Kidney (tissue), 14 donors: ENCODE data around the gene SCAND1. TPM values are rescaled to one million over a fixed set of nuclear protein-coding genes. Genes with fewer than 3 reads are reported as not detected.

ENCODE experiments used
- DNase-seq, 5 donors: peaks; one replicate each; pipeline ENCODE4 v3.0.0-alpha.2; 2013 to 2020
- FAIRE-seq: peaks from 2 replicates; lab custom pipeline; 2012; peaks lifted over from hg19 to GRCh38; lab: Jason Lieb, UNC
- H3K27ac ChIP-seq, 2 donors: one replicate each; pipeline ENCODE4 v1.7.0; 2013; ENCODE audit warnings: low read depth in 2 of 2, low read length in 2 of 2, inconsistent platforms in 1 of 2
- H3K27me3 ChIP-seq: one replicate; pipeline ENCODE4 v1.7.1; 2013; ENCODE audit warnings: low read length, inconsistent platforms; ENCODE audit not compliant: control insufficient read depth, insufficient read depth
- H3K36me3 ChIP-seq, 3 donors: one replicate each; pipeline versions ENCODE4 v1.7.0 to v1.7.1; 2013; ENCODE audit warnings: low read length in 3 of 3, control low read depth in 1 of 3, inconsistent platforms in 1 of 3; ENCODE audit not compliant: insufficient read depth in 3 of 3, control insufficient read depth in 2 of 3
- H3K4me1 ChIP-seq, 3 donors: one replicate each; pipeline versions ENCODE4 v1.7.0 to v1.7.1; 2013; ENCODE audit warnings: low read length in 3 of 3, inconsistent platforms in 1 of 3, low read depth in 1 of 3; ENCODE audit not compliant: control insufficient read depth in 2 of 3, insufficient read depth in 2 of 3
- H3K4me3 ChIP-seq, 3 donors: one replicate each; pipeline versions ENCODE4 v1.7.0 to v1.8.1; 2013; ENCODE audit warnings: low read length in 3 of 3, control low read depth in 1 of 3, inconsistent platforms in 1 of 3
- H3K9ac ChIP-seq, 3 donors: one replicate each; pipeline versions ENCODE4 v1.7.0 to v1.7.1; 2013; ENCODE audit warnings: low read length in 3 of 3, control low read depth in 1 of 3, inconsistent platforms in 1 of 3
- H3K9me3 ChIP-seq, 3 donors: one replicate each; pipeline versions ENCODE4 v1.7.0 to v1.7.1; 2013; ENCODE audit warnings: low read length in 3 of 3, control low read depth in 1 of 3, inconsistent platforms in 1 of 3; ENCODE audit not compliant: control insufficient read depth in 2 of 3, insufficient read depth in 1 of 3
- CTCF ChIP-seq: IDR thresholded peaks from 3 replicates; pipeline ENCODE4 v1.5.1; 2012; ENCODE audit warnings: mild to moderate bottlenecking, moderate library complexity, borderline replicate concordance; ENCODE audit not compliant: insufficient read depth; ENCODE audit errors: extremely low read depth
- intact Hi-C: fragments of 100-400 bp; cut with DNase I; formaldehyde crosslinking; loops from one replicate; pipeline ENCODE4 v1.11.1; 2022
- polyA plus RNA-seq: library from polyadenylated mRNA; stranded (reverse); fragments of 350-450 nt; fragmentation: Illumina TruSeq; extraction: RNeasy Lipid Tissue Mini Kit (QIAGEN cat#74804); gene quantifications from one replicate; pipeline ENCODE4 v1.2.3, GENCODE V29; 2014; ENCODE audit warnings: low read depth, low replicate concordance; ENCODE audit not compliant: insufficient read depth
- total RNA-seq: library from RNA; stranded (reverse); fragmentation: NEBNext Ultra II Directional; extraction: Animal tissue kit (Norgen Biotek cat#: 25700); gene quantifications from one replicate; pipeline ENCODE4 v1.2.1, GENCODE V29; 2021
- donor health status: control.
- donor health status: control.
- donor health status: control.
- donor health status: control.
- donor health status: control.
- donor health status: DM: yes; HTN: yes; CAD: no.
- donor health status: Normal renal cell carcinoma (clear cell type).

The SCAND1 gene
- total and polyA plus RNA-seq, 2 donors from 2014 or later, result 74.7 to 184 TPM

- Histone ChIP-seq H3K27ac (no peak overlapping the region), H3K9ac (no peak overlapping the region), H3K4me1 (no peaks in the 10 kb centered on the region), H3K36me3 (no peaks in the 10 kb centered on the region), H3K27me3 (no peaks in the 10 kb centered on the region), H3K4me3 (no peak overlapping the region), H3K9me3 (no peaks in the 10 kb centered on the region)
- intact Hi-C loops, result no loop called here
- no peak for TF ChIP-seq CTCF
- no peak for DNase-seq
- no peak for FAIRE-seq
These were observed 34.7 kb upstream of the SCAND1 start for GRCh38 chr20:35988910-35989463.

GRCh38 chr20:35985806-35986205 lies 31.5 kb upstream of the SCAND1 start:
- TF ChIP-seq CTCF, result no peak
- intact Hi-C loops, result no loop called here
- Histone ChIP-seq H3K4me1 (no peaks in the 10 kb centered on the region), H3K4me3 (no peak overlapping the region), H3K27ac (no peak overlapping the region), H3K9ac (no peak overlapping the region), H3K36me3 (no peaks in the 10 kb centered on the region), H3K9me3 (no peaks in the 10 kb centered on the region), H3K27me3 (no peaks in the 10 kb centered on the region)
- DNase-seq (no peak), FAIRE-seq (no peak)

GRCh38 chr20:35984382-35984781 lies 30.1 kb upstream of the SCAND1 start:
- Histone ChIP-seq H3K4me1 (no peaks in the 10 kb centered on the region), H3K9me3 (no peaks in the 10 kb centered on the region), H3K27ac (no peak overlapping the region), H3K36me3 (no peaks in the 10 kb centered on the region), H3K27me3 (no peaks in the 10 kb centered on the region), H3K9ac (no peak overlapping the region), H3K4me3 (no peak overlapping the region)
- no peak for TF ChIP-seq CTCF
- no peak for FAIRE-seq
- DNase-seq, result no peak
- intact Hi-C loops, result no loop called here

- DNase-seq, result no peak
- no peak for FAIRE-seq
- Histone ChIP-seq H3K36me3 (no peaks in the 10 kb centered on the region), H3K4me1 (no peaks in the 10 kb centered on the region), H3K27me3 (no peaks in the 10 kb centered on the region), H3K27ac (no peak overlapping the region), H3K4me3 (no peak overlapping the region), H3K9ac (no peak overlapping the region), H3K9me3 (no peaks in the 10 kb centered on the region)
- no peak for TF ChIP-seq CTCF
- intact Hi-C loops, result no loop called here
These were observed 27.7 kb upstream of the SCAND1 start for GRCh38 chr20:35981969-35982368.
